Measurements from ENCODE around the gene C1orf35. TPM values are rescaled to one million over a fixed set of nuclear protein-coding genes. Genes with fewer than 3 reads are reported as not detected.

C1orf35 gene
- total RNA-seq, 6 donors from 2014 or later, result 12.8 to 34.6 (median 17.8) TPM

GRCh38 chr1:228085287-228085951 lies 17.7 kb downstream of the C1orf35 start:
- no peaks in the 10 kb centered on the region for H3K27me3 ChIP-seq
- peak overlapping the region; percentile 99 to 100 (median 99) for H3K27ac ChIP-seq
- peak overlapping the region in 3 of 4 donors; percentile 9 to 83 (median 75) for H3K4me3 ChIP-seq
- TF ChIP-seq CTCF (IDR thresholded peaks at IDR 0.05) (no peak), EP300 (IDR thresholded peaks at IDR 0.05) (peak in 1 of 4 donors; percentile 31), POLR2A (IDR thresholded peaks at IDR 0.05) (no peak), POLR2AphosphoS5 (IDR thresholded peaks at IDR 0.05) (peak in 1 of 2 donors; percentile 44)
- DNase-seq (peak in 1 of 2 donors; percentile 63), ATAC-seq (ENCODE audit: low FRiP score in 2 of 2) (peak in 1 of 2 donors; percentile 18)
- H3K36me3 ChIP-seq, result peaks cover 0 to 8% (median 5%) of the 10 kb centered on the region in 4 donors
- no peaks in the 10 kb centered on the region for H3K9me3 ChIP-seq
- peaks cover 73 to 83% (median 78%) of the 10 kb centered on the region in 4 donors for H3K4me1 ChIP-seq
- 47 to 49% methylated on average over 6 of the region's 6 CpGs for WGBS, 2 donors

- peak overlapping the region; percentile 99 to 100 (median 99) for H3K27ac ChIP-seq
- H3K27me3 ChIP-seq, result no peaks in the 10 kb centered on the region
- DNase-seq (no peak), ATAC-seq (ENCODE audit: low FRiP score in 2 of 2) (no peak)
- peak overlapping the region; percentile 9 to 83 (median 45) for H3K4me3 ChIP-seq
- no peaks in the 10 kb centered on the region for H3K9me3 ChIP-seq
- H3K36me3 ChIP-seq, result peaks cover 0 to 8% (median 5%) of the 10 kb centered on the region in 4 donors
- no peak for TF ChIP-seq POLR2A (IDR thresholded peaks at IDR 0.05)
- no peak for TF ChIP-seq CTCF (IDR thresholded peaks at IDR 0.05)
- TF ChIP-seq EP300 (IDR thresholded peaks at IDR 0.05), result no peak
- TF ChIP-seq POLR2AphosphoS5 (IDR thresholded peaks at IDR 0.05), result no peak
- H3K4me1 ChIP-seq, result peaks cover 67 to 77% (median 72%) of the 10 kb centered on the region in 4 donors
- WGBS, 2 donors, result 37 to 46% methylated on average over 5 of the region's 5 CpGs
Observed at GRCh38 chr1:228084797-228085196, 18.3 kb downstream of the C1orf35 start.

- peak overlapping the region; percentile 99 to 100 (median 99) for H3K27ac ChIP-seq
Observed at GRCh38 chr1:228084325-228084724, 18.8 kb downstream of the C1orf35 start.

GRCh38 chr1:228083871-228084278 lies 19.2 kb downstream of the C1orf35 start:
- DNase-seq (peak; percentile 36 to 46), ATAC-seq (ENCODE audit: low FRiP score in 2 of 2) (peak in 1 of 2 donors; percentile 27)
- peaks cover 58 to 68% (median 63%) of the 10 kb centered on the region in 4 donors for H3K4me1 ChIP-seq
- WGBS, 2 donors, result 2 to 9% methylated on average over 3 to 17 of the region's 17 CpGs
- peaks cover 0 to 4% (median 2%) of the 10 kb centered on the region in 4 donors for H3K36me3 ChIP-seq
- H3K4me3 ChIP-seq, result peak overlapping the region; percentile 67 to 93 (median 79)
- no peaks in the 10 kb centered on the region for H3K27me3 ChIP-seq
- no peaks in the 10 kb centered on the region for H3K9me3 ChIP-seq
- TF ChIP-seq CTCF (IDR thresholded peaks at IDR 0.05) (no peak), POLR2AphosphoS5 (IDR thresholded peaks at IDR 0.05) (peak in 1 of 2 donors; percentile 7), POLR2A (IDR thresholded peaks at IDR 0.05) (peak in 1 of 4 donors; percentile 54)
- H3K27ac ChIP-seq, result peak overlapping the region; percentile 99 to 100 (median 99)

More at GRCh38 chr1:228084325-228084724, 18.8 kb downstream of the C1orf35 start:
- peak in 1 of 2 donors; percentile 47 for DNase-seq
- H3K9me3 ChIP-seq, result no peaks in the 10 kb centered on the region
- peak in 1 of 2 donors; percentile 40 for ATAC-seq (ENCODE audit: low FRiP score in 2 of 2)
- peak overlapping the region; percentile 67 to 93 (median 79) for H3K4me3 ChIP-seq
- peaks cover 62 to 72% (median 68%) of the 10 kb centered on the region in 4 donors for H3K4me1 ChIP-seq
- TF ChIP-seq POLR2A (IDR thresholded peaks at IDR 0.05), result peak in 1 of 4 donors; percentile 25
- no peak for TF ChIP-seq CTCF (IDR thresholded peaks at IDR 0.05)
- peak; percentile 55 to 68 for TF ChIP-seq POLR2AphosphoS5 (IDR thresholded peaks at IDR 0.05)
- no peak for TF ChIP-seq EP300 (IDR thresholded peaks at IDR 0.05)
- no peaks in the 10 kb centered on the region for H3K27me3 ChIP-seq
- 9 to 13% methylated on average over 3 of the region's 3 CpGs for WGBS, 2 donors
- peaks cover 0 to 8% (median 5%) of the 10 kb centered on the region in 4 donors for H3K36me3 ChIP-seq
